Uterus (tissue), 4 donors: ENCODE results near the gene INTU. TPM values are rescaled to one million over a fixed set of nuclear protein-coding genes. Genes with fewer than 3 reads are reported as not detected.

ENCODE experiments used
- DNase-seq, 2 donors: peaks; one replicate each; pipeline ENCODE4 v3.0.0-alpha.2; 2019 to 2020
- H3K27ac ChIP-seq, 2 donors: fragments of 200-600 bp; sonication (generic); 1 replicate in 1 of 2; 2 replicates in 1 of 2; pipeline ENCODE4 v1.5.1; 2016 to 2018
- H3K27me3 ChIP-seq, 2 donors: fragments of 200-600 bp; sonication (generic); one replicate each; pipeline ENCODE4 v1.5.1; 2018 to 2019; ENCODE audit warnings: control low read depth in 1 of 2
- H3K36me3 ChIP-seq, 2 donors: fragments of 200-600 bp; sonication (generic); one replicate each; pipeline ENCODE4 v1.5.1; 2019; ENCODE audit warnings: control low read depth in 1 of 2
- H3K4me1 ChIP-seq, 2 donors: fragments of 200-600 bp; sonication (generic); one replicate each; pipeline ENCODE4 v1.5.1; 2018 to 2019; ENCODE audit warnings: control low read depth in 1 of 2
- H3K4me3 ChIP-seq, 2 donors: fragments of 200-600 bp; sonication (generic); 1 replicate in 1 of 2; 2 replicates in 1 of 2; pipeline ENCODE4 v1.5.1; 2018 to 2019; ENCODE audit warnings: mild to moderate bottlenecking in 1 of 2
- H3K9me3 ChIP-seq, 2 donors: fragments of 200-600 bp; sonication (generic); one replicate each; pipeline ENCODE4 v1.5.1; 2019; ENCODE audit warnings: control low read depth in 1 of 2
- CTCF ChIP-seq, 4 experiments: fragments of 200-600 bp in 2 of 4; fragments of 450-650 bp in 2 of 4; sonication (generic) in 2 of 4; IDR thresholded peaks; one replicate each; pipeline ENCODE4 v1.5.1; 2016 to 2019; ENCODE audit warnings: antibody characterized with exemption in 4 of 4, mild to moderate bottlenecking in 2 of 4, moderate library complexity in 1 of 4
- POLR2A ChIP-seq, 2 donors: fragments of 450-650 bp; IDR thresholded peaks; one replicate each; pipeline ENCODE4 v1.6.1; 2016; ENCODE audit warnings: antibody characterized with exemption in 2 of 2, mild to moderate bottlenecking in 1 of 2, moderate library complexity in 1 of 2
- intact Hi-C: fragments of 100-400 bp; cut with DNase I; formaldehyde crosslinking; loops from one replicate; pipeline ENCODE4 v1.15.1; 2023; ENCODE audit warnings: low total_unique reads
- total RNA-seq, 4 donors: library from RNA; depleted of rRNA in 3 of 4; stranded (reverse); fragments of >200 nt in 3 of 4; gene quantifications; one replicate each; pipeline versions ENCODE4 v1.1.0 to v1.2.4, GENCODE V29; 2014 to 2023
- donor health status: DM: yes; HTN: yes; CAD: no.

The INTU gene
- total RNA-seq, 4 donors from 2014 or later = 5.3 to 31.5 (median 11.4) TPM

GRCh38 chr4:127734976-127735375 is 102.2 kb downstream of the INTU start:
- no peak overlapping the region for H3K4me3 ChIP-seq
- TF ChIP-seq CTCF (IDR thresholded peaks at IDR 0.05) (no peak), POLR2A (IDR thresholded peaks at IDR 0.05) (no peak)
- H3K4me1 ChIP-seq = no peaks in the 10 kb centered on the region
- H3K36me3 ChIP-seq = no peaks in the 10 kb centered on the region
- H3K27ac ChIP-seq = no peak overlapping the region
- intact Hi-C loops = loop anchor here (10.0 kb wide), 1 partner anchor 110 kb away; no protein-coding TSS in a partner anchor
- H3K9me3 ChIP-seq = no peaks in the 10 kb centered on the region
- no peak for DNase-seq
- H3K27me3 ChIP-seq = no peaks in the 10 kb centered on the region

DNA sequence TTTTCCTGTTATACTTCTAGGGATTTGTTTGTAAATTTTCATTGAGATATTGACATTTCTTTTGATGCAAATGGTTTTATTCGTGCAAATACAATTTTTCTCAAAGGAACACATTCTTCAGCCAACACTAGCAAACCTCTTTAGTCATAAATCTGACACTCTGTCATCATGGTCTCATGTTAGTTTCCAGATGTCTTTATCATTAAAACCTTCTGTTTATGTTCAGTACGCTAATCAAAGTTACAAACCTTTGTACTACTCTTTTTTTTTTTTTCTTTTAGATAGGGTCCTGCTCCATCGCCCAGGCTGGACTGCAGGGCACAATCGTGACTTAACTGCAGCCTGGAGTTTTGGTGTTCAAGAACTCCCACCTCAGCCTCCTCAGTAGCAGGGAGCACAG is 104.5 kb downstream of the INTU start:
- Histone ChIP-seq H3K9me3 (no peaks in the 10 kb centered on the region), H3K36me3 (no peaks in the 10 kb centered on the region), H3K27me3 (no peaks in the 10 kb centered on the region), H3K27ac (no peak overlapping the region), H3K4me3 (no peak overlapping the region), H3K4me1 (no peaks in the 10 kb centered on the region)
- DNase-seq = no peak
- TF ChIP-seq CTCF (IDR thresholded peaks at IDR 0.05) = no peak
- no peak for TF ChIP-seq POLR2A (IDR thresholded peaks at IDR 0.05)
- intact Hi-C loops = loop anchor here (10.0 kb wide), 1 partner anchor 112 kb away; no protein-coding TSS in a partner anchor

GRCh38 chr4:127741247-127741646 is 108.5 kb downstream of the INTU start:
- no peak overlapping the region for H3K4me3 ChIP-seq
- no peaks in the 10 kb centered on the region for H3K36me3 ChIP-seq
- no peak for DNase-seq
- no peaks in the 10 kb centered on the region for H3K4me1 ChIP-seq
- H3K27ac ChIP-seq = no peak overlapping the region
- intact Hi-C loops = no loop called here
- H3K9me3 ChIP-seq = no peaks in the 10 kb centered on the region
- no peak for TF ChIP-seq CTCF (IDR thresholded peaks at IDR 0.05)
- TF ChIP-seq POLR2A (IDR thresholded peaks at IDR 0.05) = no peak
- no peaks in the 10 kb centered on the region for H3K27me3 ChIP-seq

DNA sequence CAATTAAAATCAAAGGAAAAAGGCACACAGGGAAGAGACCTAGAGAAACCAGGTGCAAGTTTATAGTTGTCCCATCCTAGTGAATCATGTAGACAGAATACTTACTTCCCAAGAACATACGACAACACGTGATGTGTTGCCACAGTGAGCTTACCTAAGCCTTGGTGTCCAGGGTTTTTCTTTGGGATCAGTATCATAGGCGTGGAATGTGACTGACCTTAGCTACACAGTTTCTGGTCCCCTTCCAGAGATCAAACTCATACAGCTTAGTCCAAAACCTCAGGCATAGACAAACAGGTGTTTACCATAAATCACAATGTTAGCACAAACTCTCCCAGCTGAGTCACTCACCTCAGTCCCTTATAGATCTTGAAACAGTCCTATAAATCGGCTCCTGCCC is 115.1 kb downstream of the INTU start:
- no peaks in the 10 kb centered on the region for H3K9me3 ChIP-seq
- no peaks in the 10 kb centered on the region for H3K27me3 ChIP-seq
- no peaks in the 10 kb centered on the region for H3K36me3 ChIP-seq
- DNase-seq = no peak
- H3K4me1 ChIP-seq = no peaks in the 10 kb centered on the region
- no peak overlapping the region for H3K4me3 ChIP-seq
- no peak for TF ChIP-seq POLR2A (IDR thresholded peaks at IDR 0.05)
- TF ChIP-seq CTCF (IDR thresholded peaks at IDR 0.05) = no peak
- intact Hi-C loops = no loop called here
- no peak overlapping the region for H3K27ac ChIP-seq

GRCh38 chr4:127748957-127749356 is 116.2 kb downstream of the INTU start:
- no peak for DNase-seq
- no peak for TF ChIP-seq CTCF (IDR thresholded peaks at IDR 0.05)
- no peak for TF ChIP-seq POLR2A (IDR thresholded peaks at IDR 0.05)
- H3K36me3 ChIP-seq = no peaks in the 10 kb centered on the region
- H3K4me3 ChIP-seq = no peak overlapping the region
- H3K27me3 ChIP-seq = no peaks in the 10 kb centered on the region
- H3K27ac ChIP-seq = no peak overlapping the region
- no peaks in the 10 kb centered on the region for H3K9me3 ChIP-seq
- intact Hi-C loops = no loop called here
- H3K4me1 ChIP-seq = no peaks in the 10 kb centered on the region
